HG02840 (cell line): Measurements from ENCODE around the gene S100A9.

ENCODE experiments used
- ATAC-seq: cut with Tn5 transposase; IDR thresholded peaks from one replicate; pipeline ENCODE4 v1.9.1; 2021; ENCODE audit warnings: mild to moderate bottlenecking, moderate library complexity, moderate number of reproducible peaks; ENCODE audit not compliant: unreplicated experiment, low FRiP score

S100A9 gene

DNA sequence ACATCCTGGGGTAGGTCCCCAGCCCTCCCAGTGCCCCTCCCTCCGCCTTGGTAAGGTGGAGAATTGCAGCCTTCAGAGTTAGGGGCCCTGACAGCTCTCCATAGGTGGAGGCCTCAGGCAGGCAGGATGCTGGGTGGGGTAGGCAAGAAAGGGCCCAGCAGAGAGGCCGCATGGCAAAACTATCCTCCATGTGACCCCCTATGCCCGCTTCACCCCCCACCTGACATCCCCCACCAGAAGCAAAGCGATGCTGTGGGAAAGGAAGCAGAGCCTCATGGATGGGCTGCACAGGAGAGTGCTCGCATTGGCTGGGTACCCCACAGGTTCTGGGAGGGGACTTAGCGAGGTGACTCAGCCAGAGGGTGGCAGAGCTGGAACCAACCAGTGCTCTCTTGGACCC is 1.6 kb downstream of the S100A9 start:
- no peak for ATAC-seq

DNA sequence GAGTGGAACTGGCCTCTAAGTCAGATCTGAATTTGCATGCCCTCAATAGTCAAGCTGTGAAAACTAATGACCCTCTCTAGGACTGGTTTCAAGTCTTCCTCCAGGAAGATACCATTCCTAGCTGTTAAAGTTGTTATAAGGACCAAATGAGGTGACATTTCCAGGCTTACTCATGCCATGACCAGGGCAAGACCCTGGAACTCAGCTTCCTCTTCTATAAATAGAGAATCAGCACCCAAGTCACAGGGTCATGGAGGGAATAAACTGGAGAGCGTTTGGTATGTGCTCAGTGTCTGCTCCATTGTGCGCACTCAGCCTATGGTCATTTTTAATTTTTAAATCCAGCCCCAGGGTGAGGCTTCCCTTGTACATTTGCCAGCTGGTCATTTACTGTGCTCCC is 2.5 kb downstream of the S100A9 start:
- ATAC-seq: no peak

DNA sequence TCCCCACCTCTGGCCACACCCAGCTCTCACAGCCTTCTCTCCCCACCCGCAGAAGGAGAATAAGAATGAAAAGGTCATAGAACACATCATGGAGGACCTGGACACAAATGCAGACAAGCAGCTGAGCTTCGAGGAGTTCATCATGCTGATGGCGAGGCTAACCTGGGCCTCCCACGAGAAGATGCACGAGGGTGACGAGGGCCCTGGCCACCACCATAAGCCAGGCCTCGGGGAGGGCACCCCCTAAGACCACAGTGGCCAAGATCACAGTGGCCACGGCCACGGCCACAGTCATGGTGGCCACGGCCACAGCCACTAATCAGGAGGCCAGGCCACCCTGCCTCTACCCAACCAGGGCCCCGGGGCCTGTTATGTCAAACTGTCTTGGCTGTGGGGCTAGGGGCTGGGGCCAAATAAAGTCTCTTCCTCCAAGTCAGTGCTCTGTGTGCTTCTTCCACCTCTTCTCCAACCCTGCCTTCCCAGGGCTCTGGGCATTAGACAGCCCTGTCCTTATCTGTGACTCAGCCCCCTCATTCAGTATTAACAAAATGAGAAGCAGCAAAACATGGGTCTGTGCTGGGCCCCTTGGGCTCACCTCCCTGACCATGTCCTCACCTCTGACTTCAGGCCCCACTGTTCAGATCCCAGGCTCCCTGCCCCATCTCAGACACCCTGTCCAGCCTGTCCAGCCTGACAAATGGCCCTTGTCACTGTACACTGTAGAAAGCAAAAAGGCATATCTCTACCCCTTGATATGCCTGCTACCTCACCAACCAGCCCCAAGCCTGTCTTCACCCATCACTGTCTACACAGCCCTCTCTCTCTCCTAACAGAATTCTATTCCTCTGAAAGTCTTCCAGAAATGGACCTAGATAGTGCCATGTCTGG is 3.2 kb downstream of the S100A9 start:
- ATAC-seq: no peak

DNA sequence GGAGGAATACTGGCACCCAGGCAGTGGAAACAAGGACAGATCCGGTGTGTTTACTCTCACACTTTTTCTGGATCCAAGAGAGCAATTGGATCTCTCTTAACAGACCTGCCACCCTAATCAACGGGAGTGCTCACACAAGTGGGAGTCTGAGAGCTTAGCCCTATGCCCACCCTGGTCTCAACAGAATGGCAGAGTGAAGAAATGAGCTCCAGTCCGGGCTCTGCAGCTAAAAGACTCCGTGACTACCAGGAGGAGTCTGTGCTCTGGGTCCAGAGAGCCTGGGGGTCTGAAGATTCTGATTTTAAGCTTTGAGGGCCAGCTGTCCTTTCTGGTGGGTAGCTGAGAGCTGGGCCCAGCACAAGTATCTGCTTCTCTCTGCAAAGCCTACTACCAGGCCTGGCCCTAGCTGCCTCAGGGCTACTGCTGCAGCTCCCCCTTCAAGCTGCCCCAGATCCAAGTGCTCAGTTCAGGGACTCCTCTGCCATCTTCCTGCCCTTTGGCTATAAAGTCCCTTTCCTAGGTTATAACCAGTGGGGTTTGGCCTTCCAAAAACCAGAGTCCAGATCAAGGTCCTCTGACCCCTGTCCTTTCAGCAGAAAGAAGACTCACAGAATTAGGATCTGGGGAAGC is 3.9 kb downstream of the S100A9 start:
- no peak for ATAC-seq

DNA sequence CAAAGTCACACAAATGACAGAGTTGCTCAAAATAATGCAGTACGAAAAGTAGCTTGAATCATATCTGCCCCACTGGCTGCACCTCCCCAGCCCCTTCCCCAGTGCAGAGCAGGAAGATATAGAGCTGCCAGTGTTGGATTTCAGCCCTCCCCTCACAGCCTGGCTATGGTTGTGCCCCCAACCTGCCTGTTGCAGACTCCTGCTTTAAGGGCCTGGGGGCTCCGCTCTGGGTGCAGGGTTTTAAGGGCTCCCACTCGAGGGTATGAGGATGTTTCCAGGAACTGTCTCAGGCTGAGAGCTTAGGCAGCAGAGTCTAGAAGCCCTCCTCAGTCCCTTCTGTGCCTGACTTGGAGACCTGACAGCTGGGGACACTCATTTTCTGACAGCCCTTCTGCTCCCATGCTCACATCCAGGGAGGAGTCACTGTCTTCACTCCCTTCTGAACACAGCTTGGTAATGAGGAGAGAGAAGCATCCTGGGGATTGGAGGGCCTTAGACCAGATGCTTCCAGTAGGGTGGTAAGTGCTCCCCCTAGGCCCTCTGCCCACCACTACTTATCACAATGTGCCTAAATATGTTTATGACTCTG is 4.6 kb downstream of the S100A9 start:
- no peak for ATAC-seq

DNA sequence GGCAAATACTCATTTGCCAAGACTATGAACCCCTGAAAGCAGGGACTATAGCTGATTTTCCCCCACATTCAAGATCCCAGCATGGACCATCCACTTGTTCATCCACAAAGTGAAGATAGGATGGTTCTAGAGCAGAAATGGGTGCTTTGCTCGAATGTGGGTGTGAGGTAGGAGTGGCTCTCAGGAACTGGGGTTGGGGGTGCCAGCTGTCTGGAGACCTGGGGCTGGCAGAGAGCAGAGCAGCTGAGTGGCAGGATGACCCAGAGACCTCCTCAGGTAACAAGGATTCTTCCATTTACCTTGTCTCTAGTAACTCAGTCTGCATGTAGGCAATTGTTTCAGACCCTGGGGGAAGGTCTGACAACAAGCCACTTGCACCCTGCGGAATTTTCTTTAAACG is 6.0 kb downstream of the S100A9 start:
- no peak for ATAC-seq

DNA sequence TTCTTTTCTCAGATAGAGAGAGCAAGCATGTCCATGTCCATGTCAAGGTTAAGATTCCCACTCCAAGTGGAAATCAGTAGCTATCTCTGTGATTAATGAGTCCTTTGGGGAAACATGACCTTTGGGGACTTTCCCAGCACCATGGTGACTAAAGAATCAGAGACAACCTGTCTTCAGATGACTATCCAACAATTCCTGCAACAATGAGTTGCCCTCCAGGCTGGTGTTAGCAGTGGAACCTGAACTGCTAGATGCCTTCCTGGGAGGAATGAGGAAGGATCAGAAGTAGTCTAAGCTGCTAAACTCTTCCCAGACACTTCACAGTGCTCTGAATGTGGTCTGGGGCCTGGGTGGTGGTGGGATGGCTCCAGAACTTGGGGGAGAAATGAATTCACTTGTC is 6.5 kb downstream of the S100A9 start:
- ATAC-seq: no peak

DNA sequence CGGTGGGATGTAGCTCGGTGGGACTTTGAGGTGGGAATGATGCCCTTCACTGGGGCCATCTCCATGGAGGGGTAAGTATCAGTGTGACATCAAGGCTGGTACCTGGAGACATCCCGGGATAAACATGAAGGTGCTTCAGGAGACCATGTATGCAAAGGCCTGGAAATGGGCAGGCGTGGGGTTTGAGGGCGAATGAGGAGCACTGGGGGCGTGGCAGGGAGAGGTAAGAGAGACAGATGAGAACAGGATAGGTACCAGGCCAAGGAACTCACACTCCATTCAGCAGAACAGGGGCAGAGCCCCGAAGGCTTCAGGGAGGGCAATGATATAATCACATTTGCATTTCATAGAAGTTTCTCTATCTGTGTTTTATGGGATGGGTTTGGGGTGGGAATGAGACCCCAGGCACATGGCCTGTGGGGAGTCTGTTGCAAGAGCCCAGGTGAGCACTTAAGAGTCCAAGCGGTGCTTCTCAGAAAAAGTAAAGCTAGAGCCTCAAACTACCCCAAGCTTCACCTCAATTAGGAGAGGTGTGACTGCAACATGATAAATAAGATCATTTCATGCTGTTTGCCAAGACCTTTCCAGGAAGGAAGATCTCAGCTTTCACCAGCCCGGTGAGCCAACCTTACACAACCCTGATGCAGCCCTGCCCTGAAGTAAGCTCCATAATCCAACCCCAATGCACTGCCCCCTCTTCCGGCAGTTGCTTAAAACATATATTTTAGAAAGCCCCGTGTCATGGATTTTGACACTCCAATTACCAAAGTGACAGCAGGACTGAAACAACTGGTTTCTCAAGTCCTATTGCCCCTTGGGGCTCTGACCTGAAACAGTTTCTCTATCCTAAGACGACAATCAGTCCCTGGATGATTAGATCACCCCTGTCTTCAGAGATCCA is 7.4 kb downstream of the S100A9 start:
- no peak for ATAC-seq

DNA sequence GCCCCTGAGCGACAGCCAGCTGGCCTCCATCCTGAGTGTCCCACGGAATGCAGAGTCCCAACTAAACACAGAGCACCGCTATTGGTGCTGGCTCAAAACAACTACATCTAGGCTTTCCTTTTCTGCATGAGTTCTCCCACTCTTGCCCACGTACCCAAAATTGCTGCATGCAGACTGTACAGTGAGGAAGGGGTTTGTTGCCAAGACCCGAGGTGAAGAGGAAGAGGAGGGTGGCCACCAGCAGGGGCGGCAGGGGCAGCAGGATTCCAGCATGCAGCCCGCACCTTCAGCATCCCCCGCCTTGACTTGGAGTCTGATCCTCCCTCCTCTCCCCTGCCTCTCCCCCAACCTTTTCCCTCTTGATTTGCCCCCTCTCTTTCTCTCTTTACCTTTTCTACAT is 8.0 kb downstream of the S100A9 start:
- no peak for ATAC-seq

DNA sequence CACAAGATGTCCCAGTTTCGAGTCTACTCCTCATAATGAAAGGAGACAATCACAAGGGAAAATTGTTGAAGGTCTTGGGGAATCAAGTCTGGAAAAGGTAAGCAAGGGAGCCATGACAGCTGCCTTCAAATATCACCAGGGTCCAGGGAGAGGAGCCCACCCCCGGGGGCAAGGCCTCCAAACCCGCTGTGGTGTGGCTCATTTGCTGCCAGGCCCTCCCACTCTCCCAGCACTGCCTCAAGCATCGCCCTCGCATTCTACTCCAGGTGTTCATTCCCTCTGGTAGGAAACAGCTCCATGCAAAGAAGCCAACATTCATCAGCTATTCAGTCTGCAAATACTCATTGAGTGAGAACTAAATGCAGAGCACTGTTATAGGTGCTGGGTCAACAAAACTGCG is 8.6 kb downstream of the S100A9 start:
- no peak for ATAC-seq

DNA sequence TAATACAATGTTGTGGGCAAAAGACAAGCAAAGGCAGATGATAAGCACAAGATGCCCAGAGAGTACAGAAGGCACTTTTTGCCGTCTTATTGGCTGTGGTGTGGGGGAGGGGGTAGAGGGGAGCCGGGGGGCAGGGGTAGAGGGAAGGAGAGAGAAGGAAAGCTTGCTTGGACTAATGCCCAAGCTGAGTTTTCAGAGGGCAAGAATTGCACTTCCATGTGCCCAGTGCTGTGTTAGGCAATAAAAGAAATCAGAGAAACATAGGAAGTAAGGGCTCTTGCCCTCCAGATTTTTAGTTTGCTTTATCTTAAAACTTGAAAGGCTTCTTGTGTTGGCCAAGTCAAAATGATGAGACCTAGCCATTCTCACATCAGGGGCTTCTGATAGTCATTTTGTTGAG is 9.4 kb downstream of the S100A9 start:
- ATAC-seq: no peak

DNA sequence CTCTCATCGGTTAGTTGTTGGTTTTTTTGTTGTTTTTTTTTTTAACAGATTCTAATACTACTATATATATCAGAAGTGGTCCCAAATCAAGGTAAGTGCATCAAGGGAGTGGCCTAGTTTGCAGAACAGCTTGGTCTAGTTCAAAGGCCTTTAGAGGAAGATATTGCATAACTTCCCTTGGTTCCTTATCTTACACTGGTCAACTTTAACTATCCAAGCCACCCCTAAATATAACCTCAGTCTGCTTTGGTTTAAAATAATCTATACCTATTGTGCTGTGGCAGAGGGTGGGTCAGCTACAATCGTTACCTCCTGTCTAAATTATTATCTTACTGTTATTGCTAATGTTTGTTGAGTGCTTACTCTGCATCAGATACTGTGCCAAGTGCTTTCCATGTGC is 10.8 kb downstream of the S100A9 start:
- no peak for ATAC-seq

DNA sequence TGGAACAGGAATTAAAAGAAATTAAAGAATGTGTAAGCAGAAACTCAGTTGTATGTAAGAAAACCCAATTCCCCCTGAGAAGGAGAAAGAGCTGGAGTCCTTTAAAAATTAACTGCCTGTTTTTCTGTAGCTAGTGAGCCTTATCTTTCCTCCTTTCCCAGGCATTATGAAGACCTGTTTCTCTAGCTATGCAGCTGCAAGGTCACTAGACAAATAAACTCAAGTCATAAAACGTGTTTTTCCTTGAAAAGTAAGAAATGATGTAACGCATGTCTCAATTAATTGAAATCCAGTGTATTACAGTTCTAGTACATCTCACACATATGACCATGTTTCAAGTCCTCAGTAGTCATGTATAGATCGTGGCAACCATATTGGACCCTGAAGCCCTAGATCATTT is 12.5 kb downstream of the S100A9 start:
- no peak for ATAC-seq

DNA sequence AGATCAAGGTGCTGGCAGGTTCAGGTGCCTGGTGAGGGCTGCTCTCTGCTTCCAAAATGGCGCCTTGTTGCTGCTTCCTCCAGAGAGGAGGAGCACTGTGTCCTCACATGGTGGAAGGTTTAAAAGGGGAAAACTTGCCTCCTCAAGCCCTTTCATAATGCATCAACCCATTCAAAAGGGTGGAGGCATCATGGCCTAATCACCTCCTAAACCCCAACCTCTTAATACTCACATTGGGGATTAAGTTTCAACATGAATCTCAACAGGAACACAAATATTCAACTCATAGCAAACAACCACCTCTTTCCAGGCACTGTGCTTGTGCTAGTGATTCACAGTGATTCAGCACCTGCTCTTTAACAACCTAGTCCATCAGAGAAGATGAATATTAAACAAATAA is 13.6 kb downstream of the S100A9 start:
- no peak for ATAC-seq

DNA sequence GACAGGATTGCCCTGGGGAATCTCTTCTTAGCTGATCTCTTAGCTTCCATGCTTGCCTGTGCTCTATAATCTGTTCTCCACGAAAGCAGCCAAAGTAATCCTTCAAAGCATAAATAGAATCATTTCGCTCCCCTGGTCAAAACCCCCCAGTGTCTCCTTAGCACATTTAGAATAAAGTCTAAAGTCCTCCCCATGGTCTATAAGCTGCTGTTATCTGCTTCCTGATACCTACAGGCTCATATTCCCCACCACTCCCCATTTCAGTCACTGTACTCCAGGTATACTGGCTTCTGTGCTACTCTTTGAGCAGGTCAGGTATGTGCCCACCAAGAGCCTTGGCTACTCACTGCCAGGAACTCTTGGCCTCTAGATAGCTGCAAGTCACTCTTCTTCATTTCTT is 14.9 kb downstream of the S100A9 start:
- no peak for ATAC-seq

DNA sequence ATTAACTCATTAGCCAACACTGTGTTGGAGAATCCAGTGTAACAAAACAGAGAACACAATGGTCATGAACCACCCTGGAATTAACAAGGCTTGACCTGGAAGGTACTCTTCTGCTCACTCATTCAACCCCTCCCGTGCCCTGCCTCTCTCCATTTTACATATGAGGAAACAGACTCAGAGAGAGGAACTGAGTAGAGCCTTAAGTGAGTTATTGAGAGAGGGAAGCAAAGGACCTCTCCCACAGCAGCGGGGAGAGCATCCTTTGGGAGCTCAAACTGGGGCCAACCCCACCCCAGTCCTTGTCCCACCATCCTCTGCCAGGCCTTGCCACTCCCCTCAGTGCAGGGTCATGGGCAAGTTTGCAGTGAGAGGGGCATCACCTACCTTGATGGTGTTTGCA is 16.4 kb downstream of the S100A9 start:
- ATAC-seq: no peak

DNA sequence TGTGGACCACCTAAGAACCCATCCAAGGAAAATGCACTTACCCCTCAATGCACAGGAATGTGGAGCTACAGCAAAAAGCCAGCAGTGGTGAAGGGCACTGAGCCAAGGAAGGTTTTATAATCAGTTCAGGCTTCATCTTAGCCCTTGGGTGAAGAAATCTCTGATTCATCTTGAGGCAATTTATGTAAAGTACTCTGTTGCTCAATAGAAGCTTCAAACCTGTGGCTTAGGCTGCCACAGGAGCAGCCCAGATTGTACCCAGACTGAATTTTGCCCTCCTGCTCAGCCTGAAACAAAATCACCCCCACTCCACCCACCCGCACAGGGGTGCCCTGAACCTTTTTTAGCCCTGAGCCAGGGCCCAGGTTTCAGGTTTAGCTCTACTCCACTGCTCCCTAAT is 17.9 kb downstream of the S100A9 start, which contains the start of gene S100A12:
S100A12 (minus strand) TSS at position 111 of the 400 bp plus-strand sequence. CDS start 1,029 bp downstream, outside the sequence.
- ATAC-seq: no peak

DNA sequence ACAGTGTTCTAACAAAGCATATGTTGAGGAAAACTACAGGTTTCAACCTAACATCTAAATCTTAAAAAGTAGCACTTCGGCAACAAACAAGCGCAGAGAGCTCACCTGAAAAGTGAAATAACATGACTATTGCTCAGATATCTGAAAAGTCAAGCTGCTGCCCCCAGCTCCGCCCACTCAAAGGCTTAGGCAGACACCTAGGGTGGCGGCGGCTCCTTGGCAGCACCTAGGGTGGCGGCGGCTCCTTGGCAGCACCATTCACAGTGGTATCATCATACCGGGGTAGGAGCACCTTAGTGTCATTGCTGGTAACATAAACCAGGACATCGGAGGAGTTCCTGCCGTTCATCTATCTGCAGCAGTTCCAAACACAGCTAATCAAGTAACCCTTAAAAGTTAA is 21.9 kb downstream of the S100A9 start:
- ATAC-seq: no peak

DNA sequence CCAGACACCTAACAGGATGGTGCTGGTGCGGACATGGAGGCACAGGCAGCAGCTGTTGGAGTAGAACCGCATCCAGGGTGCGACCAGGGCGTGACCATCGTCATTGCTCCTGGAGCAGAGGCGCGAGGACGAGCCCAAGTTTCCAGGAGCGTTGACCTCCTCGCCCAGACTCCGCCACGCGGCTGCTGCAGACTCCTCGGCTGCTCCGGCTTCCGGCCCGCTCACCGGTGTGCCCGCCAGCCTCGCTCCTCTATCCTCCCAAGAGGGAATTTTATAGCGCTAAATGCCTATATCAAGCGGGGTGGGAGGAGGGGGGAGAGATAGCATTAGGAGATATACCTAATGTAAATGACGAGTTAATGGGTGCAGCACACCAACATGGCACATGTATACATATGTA is 23.1 kb downstream of the S100A9 start:
- no peak for ATAC-seq

DNA sequence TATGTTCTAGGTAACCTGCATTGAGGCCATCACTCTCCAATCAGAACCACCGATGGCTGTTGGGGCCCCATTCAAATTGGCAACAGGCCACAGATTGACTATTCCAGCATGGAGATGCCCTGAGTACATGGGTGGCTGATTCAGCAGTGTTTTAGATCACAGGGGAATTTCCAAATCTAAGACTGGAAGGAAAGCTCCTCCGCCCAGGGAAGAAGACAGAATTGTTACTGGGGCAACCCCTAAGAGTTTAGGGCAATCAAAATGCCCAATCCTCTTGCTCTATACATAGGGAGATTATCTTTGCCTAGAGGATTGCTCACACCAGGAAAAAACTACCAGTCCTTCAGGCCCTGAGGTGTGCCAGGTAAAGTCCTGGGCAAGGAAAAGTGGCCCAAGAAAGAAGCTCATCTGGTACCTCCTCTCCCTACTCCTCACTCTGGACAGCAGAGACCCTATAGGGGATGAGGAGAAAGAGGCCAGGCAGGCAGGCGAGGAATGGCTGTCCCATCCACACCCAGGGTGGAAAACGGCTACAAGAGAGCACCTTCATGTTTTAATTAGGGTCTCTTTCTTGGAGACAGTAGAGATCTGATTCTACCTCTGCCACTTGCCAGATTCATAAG is 27.4 kb downstream of the S100A9 start:
- no peak for ATAC-seq
